Activated CD4-positive, CD25-positive, alpha-beta regulatory T cell treated with anti-CD3 and anti-CD28 coated beads, Interleukin-2, amount 50 U/mL, for 16 hours (primary cell): ENCODE data around the gene LGALS12.

Experiments used
- DNase-seq: peaks from one replicate; pipeline ENCODE4 v3.0.0-alpha.2; 2020; ENCODE audit warnings: low read depth, low spot score

Gene LGALS12

DNA sequence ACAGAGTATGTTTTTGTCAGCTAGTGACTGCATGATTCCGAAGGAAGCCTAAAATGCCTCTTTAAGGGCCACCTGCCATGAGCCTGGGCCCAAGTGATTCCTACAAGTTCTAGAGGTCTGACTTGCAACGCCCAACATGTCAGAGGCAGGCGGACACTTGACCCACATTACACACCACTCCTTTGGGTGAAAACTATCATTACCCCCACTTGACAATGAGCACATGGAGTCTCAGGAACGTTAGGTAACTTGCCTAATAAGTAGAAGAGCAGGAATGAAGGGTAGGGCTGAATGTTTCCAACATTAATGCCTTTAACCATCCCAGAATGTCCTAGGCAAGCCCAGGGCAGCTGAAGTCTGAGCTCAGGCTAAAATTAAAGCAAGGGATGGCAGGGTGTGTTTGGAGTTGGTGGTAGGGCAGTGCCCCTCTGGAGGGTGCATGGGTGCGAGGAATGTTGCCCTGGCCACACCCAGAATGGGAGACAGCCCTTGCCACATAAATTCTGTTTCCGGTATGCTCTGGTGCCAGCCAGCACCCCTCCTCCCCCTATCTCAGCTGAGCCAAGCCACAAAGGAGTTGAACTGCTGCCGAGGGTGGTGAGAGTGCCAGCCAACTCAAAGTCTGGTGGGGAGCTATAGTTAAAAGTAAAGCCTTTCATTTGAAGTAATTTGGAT, 54.8 kb downstream of the LGALS12 start:
- DNase-seq = no peak

GRCh38 chr11:63563201-63564055, 57.5 kb downstream of the LGALS12 start, which contains the start of gene PLAAT2:
PLAAT2 (minus strand) TSS chr11:63563379; CDS start chr11:63563324, 55 bp downstream.
- DNase-seq = no peak

GRCh38 chr11:63564056-63564774, 58.3 kb downstream of the LGALS12 start:
- no peak for DNase-seq

- no peak for DNase-seq
These were observed 59.0 kb downstream of the LGALS12 start for GRCh38 chr11:63564784-63565350.
